Gastroesophageal sphincter (tissue), 3 donors: ENCODE measurements around the gene UBE2R2.
"Not testable (repeated sequence)": the region's sequence is repeated elsewhere in the genome, so short reads cannot be mapped to it uniquely, and the experiment has no call there.

Experiments used
- EP300 ChIP-seq: sonication (generic); formaldehyde crosslinking; IDR thresholded peaks from one replicate; pipeline ENCODE4 v1.6.1; 2017; ENCODE audit warnings: antibody characterized with exemption, mild to moderate bottlenecking
- POLR2A ChIP-seq, 2 donors: fragments of 450-650 bp; IDR thresholded peaks; one replicate each; pipeline ENCODE4 v1.6.1; 2017; ENCODE audit warnings: antibody characterized with exemption in 2 of 2, mild to moderate bottlenecking in 2 of 2, moderate library complexity in 1 of 2
- POLR2AphosphoS5 ChIP-seq: sonication (generic); formaldehyde crosslinking; IDR thresholded peaks from one replicate; pipeline ENCODE4 v1.6.1; 2017; ENCODE audit warnings: antibody characterized with exemption
- TF ChIP-seq, protein P1 (sequence below), 4 experiments: fragments of 200-600 bp in 2 of 4; fragments of 450-650 bp in 2 of 4; sonication (generic) in 1 of 4; IDR thresholded peaks; one replicate each; pipeline ENCODE4 v1.5.1; 2017 to 2019; ENCODE audit warnings: antibody characterized with exemption in 4 of 4, mild to moderate bottlenecking in 2 of 4, moderate library complexity in 2 of 4

DNA sequence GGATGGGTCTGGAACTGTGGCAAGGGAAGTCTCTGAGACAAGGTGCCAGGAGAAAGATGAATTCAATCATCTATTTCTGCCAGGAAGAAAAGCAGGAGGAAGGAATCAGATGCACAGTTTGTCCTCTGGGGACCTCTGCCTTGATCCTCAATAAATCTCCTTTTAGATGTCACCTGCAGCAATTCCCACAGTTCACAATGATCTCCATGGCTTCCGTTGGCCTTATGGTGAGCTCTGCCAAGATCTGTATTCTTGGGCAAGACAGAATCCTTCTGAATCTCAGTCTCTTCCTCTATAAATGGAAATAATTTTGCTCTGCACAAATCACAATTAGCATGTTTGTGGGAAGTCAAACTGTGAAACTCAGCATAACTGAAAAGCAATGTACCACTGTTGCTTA lies 23.5 kb upstream of the UBE2R2 start:
- not testable (repeated sequence) for TF ChIP-seq EP300; POLR2A (IDR thresholded peaks at IDR 0.05); POLR2AphosphoS5
- TF ChIP-seq, protein P1, sequence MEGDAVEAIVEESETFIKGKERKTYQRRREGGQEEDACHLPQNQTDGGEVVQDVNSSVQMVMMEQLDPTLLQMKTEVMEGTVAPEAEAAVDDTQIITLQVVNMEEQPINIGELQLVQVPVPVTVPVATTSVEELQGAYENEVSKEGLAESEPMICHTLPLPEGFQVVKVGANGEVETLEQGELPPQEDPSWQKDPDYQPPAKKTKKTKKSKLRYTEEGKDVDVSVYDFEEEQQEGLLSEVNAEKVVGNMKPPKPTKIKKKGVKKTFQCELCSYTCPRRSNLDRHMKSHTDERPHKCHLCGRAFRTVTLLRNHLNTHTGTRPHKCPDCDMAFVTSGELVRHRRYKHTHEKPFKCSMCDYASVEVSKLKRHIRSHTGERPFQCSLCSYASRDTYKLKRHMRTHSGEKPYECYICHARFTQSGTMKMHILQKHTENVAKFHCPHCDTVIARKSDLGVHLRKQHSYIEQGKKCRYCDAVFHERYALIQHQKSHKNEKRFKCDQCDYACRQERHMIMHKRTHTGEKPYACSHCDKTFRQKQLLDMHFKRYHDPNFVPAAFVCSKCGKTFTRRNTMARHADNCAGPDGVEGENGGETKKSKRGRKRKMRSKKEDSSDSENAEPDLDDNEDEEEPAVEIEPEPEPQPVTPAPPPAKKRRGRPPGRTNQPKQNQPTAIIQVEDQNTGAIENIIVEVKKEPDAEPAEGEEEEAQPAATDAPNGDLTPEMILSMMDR (IDR thresholded peaks at IDR 0.05): not testable (repeated sequence)
